GM12878 (cell line): ENCODE data around the gene ZFHX2. TPM values are rescaled to one million over a fixed set of nuclear protein-coding genes. Genes with fewer than 3 reads are reported as not detected.

Experiments used
- ATAC-seq: fragments of 200-7000 bp; cut with Tn5 transposase; 3 replicates; pipeline ENCODE4 v1.9.1; 2020; ENCODE audit warnings: mild to moderate bottlenecking, moderate library complexity
- BruUV-seq: library from RNA; stranded (reverse); fragments of 400-500 nt; replicated peaks from 2 replicates; lab custom pipeline; 2021; lab: Mats Ljungman, UMichigan
- CTCF ChIA-PET: fragments of 300-600 bp; sonication (Branson Sonifier 250); formaldehyde crosslinking; extraction: SDS; loops from one replicate; lab custom pipeline; 2021; ENCODE audit warnings: inconsistent platforms; lab: Yijun Ruan, JAX
- POLR2A ChIA-PET: fragments of 350-600 bp; formaldehyde crosslinking; extraction: SDS; loops from one replicate; lab custom pipeline; 2021; ENCODE audit warnings: inconsistent platforms; lab: Charles Lee
- RAD21 ChIA-PET: fragments of 300-600 bp; sonication (Branson Sonifier 250); formaldehyde crosslinking; loops from one replicate; lab custom pipeline; 2023; ENCODE audit warnings: antibody characterized with exemption; ENCODE audit not compliant: unreplicated experiment; lab: Charles Lee
- SMC1A ChIA-PET: fragments of 300-600 bp; sonication (Branson Sonifier 250); formaldehyde crosslinking; loops from one replicate; lab custom pipeline; 2023; ENCODE audit not compliant: unreplicated experiment, uncharacterized antibody; lab: Charles Lee
- DNase-seq: peaks from one replicate; pipeline ENCODE4 v3.0.0-alpha.2; 2011; ENCODE audit warnings: low read depth, low spot score
- FAIRE-seq: peaks from 3 replicates; lab custom pipeline; 2011; peaks lifted over from hg19 to GRCh38; lab: Jason Lieb, UNC
- H2AFZ ChIP-seq: 2 replicates; pipeline ENCODE4 v1.6.0; 2011; ENCODE audit warnings: low read depth, low read length, control low read depth; ENCODE audit not compliant: control insufficient read depth
- H3K27ac ChIP-seq: 2 replicates; pipeline ENCODE4 v1.5.1; 2011; ENCODE audit warnings: control low read depth; ENCODE audit not compliant: control insufficient read depth, insufficient read depth
- H3K27me3 ChIP-seq, 2 experiments: replicated peaks in 1 of 2; 2 replicates each; pipeline versions ENCODE4 v1.6.0 to v1.6.1; 2011; ENCODE audit warnings: low read length in 1 of 2; ENCODE audit not compliant: control insufficient read depth in 2 of 2, insufficient read depth in 2 of 2
- H3K36me3 ChIP-seq, 2 experiments: 2 replicates each; pipeline ENCODE4 v1.5.1; 2011; ENCODE audit warnings: low read length in 1 of 2; ENCODE audit not compliant: control insufficient read depth in 2 of 2, insufficient read depth in 2 of 2
- H3K4me1 ChIP-seq: 2 replicates; pipeline ENCODE4 v1.6.1; 2011; ENCODE audit warnings: mild to moderate bottlenecking, low read length, moderate library complexity, mixed read lengths; ENCODE audit not compliant: control insufficient read depth, insufficient read depth
- H3K4me2 ChIP-seq: 2 replicates; pipeline ENCODE4 v1.6.0; 2011; ENCODE audit warnings: control low read depth; ENCODE audit not compliant: control insufficient read depth, insufficient read depth
- H3K4me3 ChIP-seq: fragments of 200-600 bp; sonication (generic); 2 replicates; pipeline ENCODE4 v1.5.1; 2016
- H3K79me2 ChIP-seq: 2 replicates; pipeline ENCODE4 v1.6.0; 2011; ENCODE audit warnings: low read length; ENCODE audit not compliant: control insufficient read depth, insufficient read depth
- H3K9ac ChIP-seq: 2 replicates; pipeline ENCODE4 v1.8.0; 2011; ENCODE audit warnings: low read length, control low read depth, mixed read lengths; ENCODE audit not compliant: control insufficient read depth, insufficient read depth
- H3K9me3 ChIP-seq: replicated peaks from 3 replicates; pipeline ENCODE4 v1.5.1; 2011; ENCODE audit warnings: mild to moderate bottlenecking, low read length; ENCODE audit not compliant: control insufficient read depth, insufficient read depth
- H4K20me1 ChIP-seq: 2 replicates; pipeline ENCODE4 v1.6.0; 2011; ENCODE audit not compliant: control insufficient read depth, insufficient read depth
- WGBS: methylation state at CpG from one replicate; pipeline ENCODE4 v1.1.6; 2016; ENCODE audit warnings: low lambda C conversion rate; ENCODE audit not compliant: insufficient replicate concordance, insufficient coverage; ENCODE audit errors: missing lambda C conversion rate; 5-methylcytosine and 5-hydroxymethylcytosine counted together
- in situ Hi-C: fragments of 300-500 bp; cut with MboI; formaldehyde crosslinking; loops from 9 replicates; pipeline ENCODE4 v1.14.3; 2018; ENCODE audit warnings: mixed read lengths
- intact Hi-C: fragments of 100-400 bp; cut with micrococcal nuclease; formaldehyde crosslinking; loops from one replicate; pipeline ENCODE4 v1.14.2; 2022; ENCODE audit not compliant: unreplicated experiment
- polyA plus RNA-seq, 11 experiments: library from polyadenylated mRNA; depleted of rRNA in 4 of 11; unstranded in 6 of 11; stranded (reverse) in 5 of 11; fragments of >200 nt; fragmentation: Nextera tagmentation in 4 of 11; fragmentation: Illumina TruSeq in 1 of 11; extraction: Ambion mirVana in 4 of 11; extraction: Trizol in 1 of 11; gene quantifications; 1 replicate in 1 of 11; 2 replicates in 10 of 11; pipeline versions ENCODE4 v1.2.1 to v1.2.3, GENCODE V29; 2011 to 2016; ENCODE audit warnings: inconsistent platforms in 2 of 11, missing spikeins in 2 of 11, low read depth in 1 of 11
- total RNA-seq, 4 experiments: library from RNA; depleted of rRNA in 3 of 4; stranded (reverse); fragments of >200 nt in 3 of 4; fragmentation: Illumina TruSeq in 1 of 4; extraction: Trizol in 1 of 4; gene quantifications; 2 replicates each; pipeline versions ENCODE4 v1.2.1 to v1.2.3, GENCODE V29; 2013 to 2021
- TF ChIP-seq, protein P1 (sequence below): IDR thresholded peaks from 2 replicates; pipeline ENCODE4 v1.6.1; 2012; ENCODE audit warnings: low read depth, low read length, improper control_type of control experiment
- TF ChIP-seq, protein P2 (sequence below): IDR thresholded peaks from 2 replicates; pipeline ENCODE4 v1.6.1; 2012; ENCODE audit warnings: mild to moderate bottlenecking, low read depth, low read length
- TF ChIP-seq, protein P3 (sequence below): fragments of 450-650 bp; conservative IDR thresholded peaks from 2 replicates; pipeline ENCODE4 v1.6.1; 2017; ENCODE audit warnings: mild to moderate bottlenecking, moderate library complexity

Gene ZFHX2
- total and polyA plus RNA-seq, 10 of the 15 experiments (the other 5 are each of a cell fraction or from before 2014, with no cell fraction given), result 0.27 to 2.2 (median 0.55) TPM

DNA sequence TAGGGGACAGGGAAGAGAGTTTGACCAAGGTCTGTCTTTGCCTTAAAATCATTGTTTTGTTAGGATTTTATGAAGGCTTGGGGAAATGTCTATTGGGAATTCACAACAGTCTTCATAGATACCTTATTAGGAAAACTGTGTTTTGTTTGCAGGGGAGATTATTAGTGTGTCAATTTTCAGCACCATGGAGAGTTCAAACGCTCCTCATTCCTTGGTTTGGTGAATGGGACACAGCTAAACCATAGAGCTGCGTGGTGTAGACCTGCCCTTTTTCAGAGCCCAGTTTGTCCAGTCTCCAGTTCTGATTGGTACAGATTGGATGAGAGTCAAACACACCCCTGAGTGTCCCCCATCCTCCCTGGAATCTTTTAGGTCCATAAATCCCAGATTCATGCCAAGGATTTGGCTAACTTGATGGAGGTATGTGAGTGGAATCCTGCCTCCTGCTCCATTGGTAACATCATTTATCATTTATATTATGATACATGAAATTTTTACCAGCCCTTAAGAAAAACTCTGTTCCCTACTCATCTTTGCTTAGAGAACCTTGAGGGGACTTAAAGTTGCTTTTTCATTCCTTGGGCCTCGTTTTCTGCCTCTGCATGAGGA lies 70.1 kb downstream of the ZFHX2 start:
- Histone ChIP-seq H3K27me3 (no peaks in the 10 kb centered on the region), H3K4me3 (no peak overlapping the region), H3K9ac (no peak overlapping the region), H3K79me2 (no peaks in the 10 kb centered on the region), H3K36me3 (peaks cover 3 to 22% of the 10 kb centered on the region in 2 experiments), H2AFZ (no peak overlapping the region), H3K9me3 (no peaks in the 10 kb centered on the region), H3K4me2 (no peak overlapping the region), H4K20me1 (no peaks in the 10 kb centered on the region), H3K4me1 (no peaks in the 10 kb centered on the region), H3K27ac (no peak overlapping the region)
- RAD21 ChIA-PET, result interaction anchor here (5.8 kb wide), 1 partner anchor 79 kb away, joined by 39 read pairs; no protein-coding TSS in a partner anchor
- 68% methylated on average over 3 of the region's 3 CpGs for WGBS
- no peak for FAIRE-seq
- in situ Hi-C loops, result no loop called here
- SMC1A ChIA-PET, result interaction anchor here (8.9 kb wide), 1 partner anchor 80 kb away, joined by 124 read pairs; no protein-coding TSS in a partner anchor
- intact Hi-C loops, result no loop called here
- POLR2A ChIA-PET, result no interaction called here
- CTCF ChIA-PET, result interaction anchor here (1.0 to 14.1 kb wide), 4 partner anchors 13 to 78 kb away, joined by 3 to 436 read pairs (median 76); partner anchors contain the start of gene THTPA
- DNase-seq, result no peak
- no peak for ATAC-seq
- TF ChIP-seq, protein P1, sequence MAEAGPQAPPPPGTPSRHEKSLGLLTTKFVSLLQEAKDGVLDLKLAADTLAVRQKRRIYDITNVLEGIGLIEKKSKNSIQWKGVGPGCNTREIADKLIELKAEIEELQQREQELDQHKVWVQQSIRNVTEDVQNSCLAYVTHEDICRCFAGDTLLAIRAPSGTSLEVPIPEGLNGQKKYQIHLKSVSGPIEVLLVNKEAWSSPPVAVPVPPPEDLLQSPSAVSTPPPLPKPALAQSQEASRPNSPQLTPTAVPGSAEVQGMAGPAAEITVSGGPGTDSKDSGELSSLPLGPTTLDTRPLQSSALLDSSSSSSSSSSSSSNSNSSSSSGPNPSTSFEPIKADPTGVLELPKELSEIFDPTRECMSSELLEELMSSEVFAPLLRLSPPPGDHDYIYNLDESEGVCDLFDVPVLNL, result no peak
- TF ChIP-seq, protein P2, sequence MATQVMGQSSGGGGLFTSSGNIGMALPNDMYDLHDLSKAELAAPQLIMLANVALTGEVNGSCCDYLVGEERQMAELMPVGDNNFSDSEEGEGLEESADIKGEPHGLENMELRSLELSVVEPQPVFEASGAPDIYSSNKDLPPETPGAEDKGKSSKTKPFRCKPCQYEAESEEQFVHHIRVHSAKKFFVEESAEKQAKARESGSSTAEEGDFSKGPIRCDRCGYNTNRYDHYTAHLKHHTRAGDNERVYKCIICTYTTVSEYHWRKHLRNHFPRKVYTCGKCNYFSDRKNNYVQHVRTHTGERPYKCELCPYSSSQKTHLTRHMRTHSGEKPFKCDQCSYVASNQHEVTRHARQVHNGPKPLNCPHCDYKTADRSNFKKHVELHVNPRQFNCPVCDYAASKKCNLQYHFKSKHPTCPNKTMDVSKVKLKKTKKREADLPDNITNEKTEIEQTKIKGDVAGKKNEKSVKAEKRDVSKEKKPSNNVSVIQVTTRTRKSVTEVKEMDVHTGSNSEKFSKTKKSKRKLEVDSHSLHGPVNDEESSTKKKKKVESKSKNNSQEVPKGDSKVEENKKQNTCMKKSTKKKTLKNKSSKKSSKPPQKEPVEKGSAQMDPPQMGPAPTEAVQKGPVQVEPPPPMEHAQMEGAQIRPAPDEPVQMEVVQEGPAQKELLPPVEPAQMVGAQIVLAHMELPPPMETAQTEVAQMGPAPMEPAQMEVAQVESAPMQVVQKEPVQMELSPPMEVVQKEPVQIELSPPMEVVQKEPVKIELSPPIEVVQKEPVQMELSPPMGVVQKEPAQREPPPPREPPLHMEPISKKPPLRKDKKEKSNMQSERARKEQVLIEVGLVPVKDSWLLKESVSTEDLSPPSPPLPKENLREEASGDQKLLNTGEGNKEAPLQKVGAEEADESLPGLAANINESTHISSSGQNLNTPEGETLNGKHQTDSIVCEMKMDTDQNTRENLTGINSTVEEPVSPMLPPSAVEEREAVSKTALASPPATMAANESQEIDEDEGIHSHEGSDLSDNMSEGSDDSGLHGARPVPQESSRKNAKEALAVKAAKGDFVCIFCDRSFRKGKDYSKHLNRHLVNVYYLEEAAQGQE, result peak; percentile 79
- TF ChIP-seq, protein P3, sequence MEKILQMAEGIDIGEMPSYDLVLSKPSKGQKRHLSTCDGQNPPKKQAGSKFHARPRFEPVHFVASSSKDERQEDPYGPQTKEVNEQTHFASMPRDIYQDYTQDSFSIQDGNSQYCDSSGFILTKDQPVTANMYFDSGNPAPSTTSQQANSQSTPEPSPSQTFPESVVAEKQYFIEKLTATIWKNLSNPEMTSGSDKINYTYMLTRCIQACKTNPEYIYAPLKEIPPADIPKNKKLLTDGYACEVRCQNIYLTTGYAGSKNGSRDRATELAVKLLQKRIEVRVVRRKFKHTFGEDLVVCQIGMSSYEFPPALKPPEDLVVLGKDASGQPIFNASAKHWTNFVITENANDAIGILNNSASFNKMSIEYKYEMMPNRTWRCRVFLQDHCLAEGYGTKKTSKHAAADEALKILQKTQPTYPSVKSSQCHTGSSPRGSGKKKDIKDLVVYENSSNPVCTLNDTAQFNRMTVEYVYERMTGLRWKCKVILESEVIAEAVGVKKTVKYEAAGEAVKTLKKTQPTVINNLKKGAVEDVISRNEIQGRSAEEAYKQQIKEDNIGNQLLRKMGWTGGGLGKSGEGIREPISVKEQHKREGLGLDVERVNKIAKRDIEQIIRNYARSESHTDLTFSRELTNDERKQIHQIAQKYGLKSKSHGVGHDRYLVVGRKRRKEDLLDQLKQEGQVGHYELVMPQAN, result no peak
- BruUV-seq, result no TSS peak
